Hematopoietic multipotent progenitor cell treated with erythropoietin and hydrocortisone succinate and interleukin-3 and kit ligand, for 4 days (in vitro differentiated cells): ENCODE data around the gene ARMS2.

ENCODE experiments used
- DNase-seq: peaks from one replicate; pipeline ENCODE4 v3.0.0-alpha.2; 2015

ARMS2 gene

GRCh38 chr10:122454603-122455080 lies at the start of gene ARMS2:
TSS of gene ARMS2 (plus strand) at chr10:122454653. CDS start at chr10:122454728, 75 bp downstream.
- no peak for DNase-seq

- DNase-seq, result no peak
These were observed 46.9 kb upstream of the ARMS2 start for GRCh38 chr10:122407375-122408125.

- no peak for DNase-seq
These were observed 41.1 kb upstream of the ARMS2 start for GRCh38 chr10:122413327-122413726.

GRCh38 chr10:122417667-122418066 lies 36.8 kb upstream of the ARMS2 start:
- DNase-seq, result peak; percentile 2

- no peak for DNase-seq
These were observed 35.4 kb upstream of the ARMS2 start for GRCh38 chr10:122419016-122419415.

- DNase-seq, result no peak
These were observed 34.4 kb upstream of the ARMS2 start for GRCh38 chr10:122419876-122420623.

- no peak for DNase-seq
These were observed 33.8 kb upstream of the ARMS2 start for GRCh38 chr10:122420624-122421007.

- DNase-seq, result no peak
These were observed 33.3 kb upstream of the ARMS2 start for GRCh38 chr10:122421054-122421625.

- DNase-seq, result peak; percentile 4
These were observed 32.7 kb upstream of the ARMS2 start for GRCh38 chr10:122421742-122422141.

GRCh38 chr10:122422266-122422989 lies 32.0 kb upstream of the ARMS2 start:
- DNase-seq, result no peak

GRCh38 chr10:122424059-122424458 lies 30.4 kb upstream of the ARMS2 start:
- no peak for DNase-seq

- DNase-seq, result no peak
These were observed 27.6 kb upstream of the ARMS2 start for GRCh38 chr10:122426829-122427228.

GRCh38 chr10:122427280-122427679 lies 27.2 kb upstream of the ARMS2 start:
- no peak for DNase-seq

- DNase-seq, result peak; percentile 76
These were observed 19.1 kb upstream of the ARMS2 start for GRCh38 chr10:122435212-122435827.

GRCh38 chr10:122441961-122442360 lies 12.5 kb upstream of the ARMS2 start:
- DNase-seq, result no peak

- no peak for DNase-seq
These were observed 9.0 kb upstream of the ARMS2 start for GRCh38 chr10:122445469-122445868.

GRCh38 chr10:122445904-122446303 lies 8.5 kb upstream of the ARMS2 start:
- DNase-seq, result no peak

GRCh38 chr10:122446668-122447423 lies 7.6 kb upstream of the ARMS2 start:
- DNase-seq, result no peak

- no peak for DNase-seq
These were observed 5.9 kb upstream of the ARMS2 start for GRCh38 chr10:122448600-122448999.

GRCh38 chr10:122449153-122449552 lies 5.3 kb upstream of the ARMS2 start:
- no peak for DNase-seq

- DNase-seq, result no peak
These were observed 4.0 kb upstream of the ARMS2 start for GRCh38 chr10:122450353-122450990.
